SK-N-MC (cell line): ENCODE data around the gene MAPK8IP3.

Source experiments
- EZH2 ChIP-seq: fragments of 200-600 bp; sonication (generic); IDR thresholded peaks from one replicate; pipeline ENCODE4 v1.6.1; 2017; ENCODE audit warnings: antibody characterized with exemption
- FOXP2 ChIP-seq: optimal IDR thresholded peaks from 2 replicates; pipeline ENCODE3; 2011; ENCODE audit warnings: mild to moderate bottlenecking, moderate library complexity; ENCODE audit not compliant: insufficient read depth; ENCODE audit errors: extremely low read length, control extremely low read depth
- POLR2AphosphoS5 ChIP-seq: IDR thresholded peaks from 2 replicates; pipeline ENCODE4 v1.6.1; 2012; ENCODE audit warnings: mild to moderate bottlenecking, low read depth, low read length, borderline replicate concordance

- TF ChIP-seq EZH2 (no peak), POLR2AphosphoS5 (no peak), FOXP2 (no peak)
These were observed 25.1 kb downstream of the MAPK8IP3 start for GRCh38 chr16:1731073-1731472.
